ENCODE measurements around the gene TBC1D8.

TBC1D8 gene

DNA sequence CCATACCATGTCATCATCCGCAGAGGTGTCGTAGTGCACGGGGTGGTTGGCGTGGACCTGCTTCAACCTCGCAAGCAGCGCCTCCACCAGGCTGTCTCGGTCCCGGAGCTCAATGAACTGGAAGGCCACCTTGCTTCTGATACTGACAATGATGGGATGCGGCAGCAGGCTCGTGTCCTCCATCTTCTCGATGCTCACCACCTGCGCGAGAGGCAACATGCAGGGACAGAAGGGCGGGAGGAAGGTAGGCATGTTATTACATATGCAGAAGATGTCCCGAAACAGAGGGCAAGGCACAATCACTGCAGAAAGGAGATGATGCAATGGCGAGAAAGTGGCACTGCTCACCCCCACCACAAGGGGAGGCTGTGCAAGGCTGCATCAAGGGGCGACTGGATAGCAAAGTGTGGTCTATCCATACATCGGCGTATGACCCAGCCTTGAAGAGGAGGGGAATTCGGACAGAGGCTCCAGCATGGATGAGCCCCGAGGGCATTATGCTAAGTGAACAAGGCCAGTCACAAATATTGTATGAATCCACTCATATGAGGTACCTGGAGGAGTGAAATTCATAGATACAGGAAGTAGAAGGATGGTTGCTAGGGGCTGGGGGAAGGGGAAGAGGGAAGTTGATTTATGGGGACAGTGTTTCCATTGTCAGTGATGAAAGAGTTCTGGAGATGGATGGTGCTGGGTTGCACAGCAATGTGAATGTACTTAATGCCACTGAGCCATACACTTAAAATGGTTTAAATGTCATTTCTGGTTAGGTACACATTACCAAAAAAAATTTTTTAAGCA, 112.5 kb downstream of the TBC1D8 start (continued):
- TF ChIP-seq, protein P1, sequence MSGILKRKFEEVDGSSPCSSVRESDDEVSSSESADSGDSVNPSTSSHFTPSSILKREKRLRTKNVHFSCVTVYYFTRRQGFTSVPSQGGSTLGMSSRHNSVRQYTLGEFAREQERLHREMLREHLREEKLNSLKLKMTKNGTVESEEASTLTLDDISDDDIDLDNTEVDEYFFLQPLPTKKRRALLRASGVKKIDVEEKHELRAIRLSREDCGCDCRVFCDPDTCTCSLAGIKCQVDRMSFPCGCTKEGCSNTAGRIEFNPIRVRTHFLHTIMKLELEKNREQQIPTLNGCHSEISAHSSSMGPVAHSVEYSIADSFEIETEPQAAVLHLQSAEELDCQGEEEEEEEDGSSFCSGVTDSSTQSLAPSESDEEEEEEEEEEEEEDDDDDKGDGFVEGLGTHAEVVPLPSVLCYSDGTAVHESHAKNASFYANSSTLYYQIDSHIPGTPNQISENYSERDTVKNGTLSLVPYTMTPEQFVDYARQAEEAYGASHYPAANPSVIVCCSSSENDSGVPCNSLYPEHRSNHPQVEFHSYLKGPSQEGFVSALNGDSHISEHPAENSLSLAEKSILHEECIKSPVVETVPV (CRISPR knock-in tag; IDR thresholded peaks at IDR 0.05) = no peak

DNA sequence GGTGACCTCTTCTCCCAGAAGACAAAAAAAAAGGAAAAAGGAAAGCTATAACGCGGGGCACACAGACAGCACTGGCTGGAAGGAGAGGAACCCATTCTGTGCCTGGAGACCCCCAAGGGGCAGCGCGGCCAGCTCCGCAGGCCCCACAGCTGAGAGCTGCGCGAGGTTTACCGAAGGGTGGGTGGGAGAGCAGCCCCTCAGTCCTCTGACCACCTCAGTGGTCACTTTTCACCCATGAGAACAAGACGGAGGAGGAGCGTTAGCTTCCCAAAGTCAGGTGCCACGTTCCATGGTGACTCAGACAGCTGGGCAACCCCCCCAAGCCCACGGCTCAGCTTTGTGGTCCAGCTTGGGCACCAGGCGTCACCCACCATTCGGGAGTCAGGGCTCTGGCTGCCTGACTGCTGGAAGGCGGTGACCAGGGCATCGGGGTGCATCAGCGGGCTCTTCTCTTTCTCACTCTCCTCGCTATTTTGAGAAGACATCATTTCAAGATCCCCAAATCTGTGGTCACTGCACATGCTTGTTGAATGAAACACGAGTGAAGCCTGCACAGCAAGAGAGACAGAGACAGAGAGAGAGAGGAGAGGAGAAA, 113.9 kb downstream of the TBC1D8 start:
- ATAC-seq = no peak
- TF ChIP-seq, protein P1 (CRISPR knock-in tag; IDR thresholded peaks at IDR 0.05) = no peak
- no peak for TF ChIP-seq PPARA (CRISPR knock-in tag; IDR thresholded peaks at IDR 0.05; ENCODE audit: borderline replicate concordance)
- TF ChIP-seq, protein P2, sequence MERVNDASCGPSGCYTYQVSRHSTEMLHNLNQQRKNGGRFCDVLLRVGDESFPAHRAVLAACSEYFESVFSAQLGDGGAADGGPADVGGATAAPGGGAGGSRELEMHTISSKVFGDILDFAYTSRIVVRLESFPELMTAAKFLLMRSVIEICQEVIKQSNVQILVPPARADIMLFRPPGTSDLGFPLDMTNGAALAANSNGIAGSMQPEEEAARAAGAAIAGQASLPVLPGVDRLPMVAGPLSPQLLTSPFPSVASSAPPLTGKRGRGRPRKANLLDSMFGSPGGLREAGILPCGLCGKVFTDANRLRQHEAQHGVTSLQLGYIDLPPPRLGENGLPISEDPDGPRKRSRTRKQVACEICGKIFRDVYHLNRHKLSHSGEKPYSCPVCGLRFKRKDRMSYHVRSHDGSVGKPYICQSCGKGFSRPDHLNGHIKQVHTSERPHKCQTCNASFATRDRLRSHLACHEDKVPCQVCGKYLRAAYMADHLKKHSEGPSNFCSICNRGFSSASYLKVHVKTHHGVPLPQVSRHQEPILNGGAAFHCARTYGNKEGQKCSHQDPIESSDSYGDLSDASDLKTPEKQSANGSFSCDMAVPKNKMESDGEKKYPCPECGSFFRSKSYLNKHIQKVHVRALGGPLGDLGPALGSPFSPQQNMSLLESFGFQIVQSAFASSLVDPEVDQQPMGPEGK (CRISPR knock-in tag; IDR thresholded peaks at IDR 0.05; ENCODE audit: borderline replicate concordance) = no peak
- no peak for TF ChIP-seq RARB (CRISPR knock-in tag; IDR thresholded peaks at IDR 0.05)
- no peak for TF ChIP-seq CSDC2 (CRISPR knock-in tag; IDR thresholded peaks at IDR 0.05)
- no peak for TF ChIP-seq BACH2 (CRISPR knock-in tag; IDR thresholded peaks at IDR 0.05; ENCODE audit: borderline replicate concordance)
- TF ChIP-seq OSR1 (CRISPR knock-in tag; IDR thresholded peaks at IDR 0.05) = no peak
- TF ChIP-seq SNAI2 (CRISPR knock-in tag; IDR thresholded peaks at IDR 0.05) = no peak
- TF ChIP-seq ZC3H10 (CRISPR knock-in tag; IDR thresholded peaks at IDR 0.05) = no peak
- no peak for TF ChIP-seq TOX (CRISPR knock-in tag; IDR thresholded peaks at IDR 0.05; ENCODE audit: borderline replicate concordance)

DNA sequence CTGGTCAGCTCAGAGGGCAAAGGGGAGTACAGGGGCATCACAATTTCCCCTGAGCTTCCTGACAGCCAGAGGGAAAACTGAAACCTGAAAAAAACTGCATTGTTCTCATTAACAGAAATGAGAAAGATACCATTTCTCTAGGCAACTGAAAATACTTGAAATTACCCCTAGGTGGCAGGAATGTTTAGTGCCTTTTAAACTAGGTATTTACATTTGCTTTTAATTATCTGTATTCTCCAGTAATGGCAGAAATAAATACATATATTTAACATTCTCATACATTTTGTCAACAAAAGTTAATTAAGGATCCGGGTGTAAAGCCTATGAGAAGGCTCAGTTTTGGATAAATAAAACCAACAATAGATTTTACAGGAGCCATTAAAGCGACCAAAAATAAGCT, 114.6 kb downstream of the TBC1D8 start:
- peak; percentile 60 for ATAC-seq
- TF ChIP-seq, protein P3, sequence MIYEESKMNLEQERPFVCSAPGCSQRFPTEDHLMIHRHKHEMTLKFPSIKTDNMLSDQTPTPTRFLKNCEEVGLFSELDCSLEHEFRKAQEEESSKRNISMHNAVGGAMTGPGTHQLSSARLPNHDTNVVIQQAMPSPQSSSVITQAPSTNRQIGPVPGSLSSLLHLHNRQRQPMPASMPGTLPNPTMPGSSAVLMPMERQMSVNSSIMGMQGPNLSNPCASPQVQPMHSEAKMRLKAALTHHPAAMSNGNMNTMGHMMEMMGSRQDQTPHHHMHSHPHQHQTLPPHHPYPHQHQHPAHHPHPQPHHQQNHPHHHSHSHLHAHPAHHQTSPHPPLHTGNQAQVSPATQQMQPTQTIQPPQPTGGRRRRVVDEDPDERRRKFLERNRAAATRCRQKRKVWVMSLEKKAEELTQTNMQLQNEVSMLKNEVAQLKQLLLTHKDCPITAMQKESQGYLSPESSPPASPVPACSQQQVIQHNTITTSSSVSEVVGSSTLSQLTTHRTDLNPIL (CRISPR knock-in tag; IDR thresholded peaks at IDR 0.05; ENCODE audit: low read depth) = no peak
- TF ChIP-seq OSR1 (CRISPR knock-in tag; IDR thresholded peaks at IDR 0.05) = no peak
- TF ChIP-seq TOX (CRISPR knock-in tag; IDR thresholded peaks at IDR 0.05; ENCODE audit: borderline replicate concordance) = no peak
- TF ChIP-seq ZFP3 (CRISPR knock-in tag; IDR thresholded peaks at IDR 0.05) = no peak
- TF ChIP-seq, protein P4, sequence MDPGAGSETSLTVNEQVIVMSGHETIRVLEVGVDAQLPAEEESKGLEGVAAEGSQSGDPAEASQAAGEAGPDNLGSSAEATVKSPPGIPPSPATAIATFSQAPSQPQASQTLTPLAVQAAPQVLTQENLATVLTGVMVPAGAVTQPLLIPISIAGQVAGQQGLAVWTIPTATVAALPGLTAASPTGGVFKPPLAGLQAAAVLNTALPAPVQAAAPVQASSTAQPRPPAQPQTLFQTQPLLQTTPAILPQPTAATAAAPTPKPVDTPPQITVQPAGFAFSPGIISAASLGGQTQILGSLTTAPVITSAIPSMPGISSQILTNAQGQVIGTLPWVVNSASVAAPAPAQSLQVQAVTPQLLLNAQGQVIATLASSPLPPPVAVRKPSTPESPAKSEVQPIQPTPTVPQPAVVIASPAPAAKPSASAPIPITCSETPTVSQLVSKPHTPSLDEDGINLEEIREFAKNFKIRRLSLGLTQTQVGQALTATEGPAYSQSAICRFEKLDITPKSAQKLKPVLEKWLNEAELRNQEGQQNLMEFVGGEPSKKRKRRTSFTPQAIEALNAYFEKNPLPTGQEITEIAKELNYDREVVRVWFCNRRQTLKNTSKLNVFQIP (CRISPR knock-in tag; IDR thresholded peaks at IDR 0.05; ENCODE audit: borderline replicate concordance, low read depth) = no peak
- no peak for TF ChIP-seq ZNF565 (CRISPR knock-in tag; conservative IDR thresholded peaks at IDR 0.05; ENCODE audit: low read depth)
- no peak for TF ChIP-seq ESRRG (CRISPR knock-in tag; IDR thresholded peaks at IDR 0.05)
- TF ChIP-seq RARB (CRISPR knock-in tag; IDR thresholded peaks at IDR 0.05) = no peak
- TF ChIP-seq ZFP30 (CRISPR knock-in tag; IDR thresholded peaks at IDR 0.05) = no peak
- TF ChIP-seq BACH2 (CRISPR knock-in tag; IDR thresholded peaks at IDR 0.05; ENCODE audit: borderline replicate concordance) = no peak
- TF ChIP-seq GLIS3 (CRISPR knock-in tag; IDR thresholded peaks at IDR 0.05) = no peak
- TF ChIP-seq PPARA (CRISPR knock-in tag; IDR thresholded peaks at IDR 0.05; ENCODE audit: borderline replicate concordance) = no peak
- TF ChIP-seq, protein P1 (CRISPR knock-in tag; IDR thresholded peaks at IDR 0.05) = no peak

Data from SK-N-SH treated with all-trans-retinoic acid at 6 μM for 48 hours (cell line).